ENCODE data around the gene IL18. TPM values are rescaled to one million over a fixed set of nuclear protein-coding genes. Genes with fewer than 3 reads are reported as not detected.
A peak's percentile ranks its signal among the peaks of the same experiment; 100 is the strongest.

The IL18 gene
- total RNA-seq, result 100 to 1,000 TPM in 1 of 3 donors, 10 to 100 TPM in 2; 69.4 to 114 (median 85.0) TPM
- long read RNA-seq, donor 1, transcript IL18-202 (5 exons, 1,090 nt), result major isoform, 5 of 19 reads
- long read RNA-seq, donor 1, partial matches to known transcripts, result 1 of 19 reads
- long read RNA-seq, donor 1, other reads (novel, unspliced or antisense), result 9 of 19 reads
- long read RNA-seq, donor 2, transcript IL18-206 (3 exons, 880 nt), result major isoform, 13 of 31 reads
- long read RNA-seq, donor 2, transcript IL18-202 (5 exons, 1,090 nt), result minor isoform, 11 of 31 reads
- long read RNA-seq, donor 2, partial matches to known transcripts, result 0 of 31 reads
- long read RNA-seq, donor 2, other reads (novel, unspliced or antisense), result 7 of 31 reads

DNA sequence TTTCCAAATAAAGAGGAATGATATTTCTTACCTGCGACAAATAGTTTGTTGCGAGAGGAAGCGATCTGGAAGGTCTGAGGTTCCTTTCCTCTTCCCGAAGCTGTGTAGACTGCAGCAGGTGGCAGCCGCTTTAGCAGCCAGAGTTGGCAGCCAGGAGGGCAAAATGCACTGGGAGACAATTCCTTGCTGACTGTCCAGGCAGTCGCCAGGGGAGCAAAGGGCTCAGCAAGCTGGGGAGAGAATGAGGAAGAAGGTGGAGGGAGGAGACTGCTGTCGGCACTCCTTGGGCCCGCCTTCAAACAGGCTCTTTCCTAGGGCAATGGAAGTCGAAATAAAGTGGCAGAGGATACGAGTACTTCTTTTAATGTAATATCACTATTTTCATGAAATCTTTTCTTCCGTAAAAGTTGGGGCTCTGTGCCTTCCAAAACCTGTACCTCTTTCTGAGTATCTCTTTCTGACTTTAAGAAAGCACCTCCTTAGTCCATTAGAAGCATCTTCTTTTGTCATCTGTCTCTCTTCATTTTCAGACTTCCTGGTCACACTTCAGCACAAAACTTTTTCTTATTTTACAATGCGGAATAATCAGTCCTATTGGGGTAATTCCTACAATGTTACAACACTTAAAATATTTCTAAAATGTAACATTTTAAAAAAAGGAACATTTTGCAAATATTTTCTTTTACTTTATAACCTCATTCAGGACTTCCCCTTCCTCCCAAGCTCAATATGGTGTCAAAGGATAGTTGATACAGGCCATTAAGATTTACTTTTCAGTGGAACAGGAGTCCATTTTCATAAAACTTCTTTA lies at the start of gene IL18:
TSS of gene IL18 (minus strand) at position 220 of the 811 bp plus-strand sequence. CDS start 9,041 bp downstream, outside the sequence.
- Histone ChIP-seq H3K9me3 (no peaks in the 10 kb centered on the region), H3K4me3 (no peak within 1 kb of the TSS), H3K4me1 (ENCODE audit: low read depth) (peaks cover 2% of the 10 kb centered on the region), H3K36me3 (ENCODE audit: low read depth) (no peaks in the 10 kb centered on the region)
- intact Hi-C loops (cut with DNase I, micrococcal nuclease), result no loop called here
- DNase-seq (peak; percentile 84 to 87 (median 87)), ATAC-seq (peak; percentile 96)
- TF ChIP-seq, protein P1, sequence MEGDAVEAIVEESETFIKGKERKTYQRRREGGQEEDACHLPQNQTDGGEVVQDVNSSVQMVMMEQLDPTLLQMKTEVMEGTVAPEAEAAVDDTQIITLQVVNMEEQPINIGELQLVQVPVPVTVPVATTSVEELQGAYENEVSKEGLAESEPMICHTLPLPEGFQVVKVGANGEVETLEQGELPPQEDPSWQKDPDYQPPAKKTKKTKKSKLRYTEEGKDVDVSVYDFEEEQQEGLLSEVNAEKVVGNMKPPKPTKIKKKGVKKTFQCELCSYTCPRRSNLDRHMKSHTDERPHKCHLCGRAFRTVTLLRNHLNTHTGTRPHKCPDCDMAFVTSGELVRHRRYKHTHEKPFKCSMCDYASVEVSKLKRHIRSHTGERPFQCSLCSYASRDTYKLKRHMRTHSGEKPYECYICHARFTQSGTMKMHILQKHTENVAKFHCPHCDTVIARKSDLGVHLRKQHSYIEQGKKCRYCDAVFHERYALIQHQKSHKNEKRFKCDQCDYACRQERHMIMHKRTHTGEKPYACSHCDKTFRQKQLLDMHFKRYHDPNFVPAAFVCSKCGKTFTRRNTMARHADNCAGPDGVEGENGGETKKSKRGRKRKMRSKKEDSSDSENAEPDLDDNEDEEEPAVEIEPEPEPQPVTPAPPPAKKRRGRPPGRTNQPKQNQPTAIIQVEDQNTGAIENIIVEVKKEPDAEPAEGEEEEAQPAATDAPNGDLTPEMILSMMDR (IDR thresholded peaks at IDR 0.05), result no peak

DNA sequence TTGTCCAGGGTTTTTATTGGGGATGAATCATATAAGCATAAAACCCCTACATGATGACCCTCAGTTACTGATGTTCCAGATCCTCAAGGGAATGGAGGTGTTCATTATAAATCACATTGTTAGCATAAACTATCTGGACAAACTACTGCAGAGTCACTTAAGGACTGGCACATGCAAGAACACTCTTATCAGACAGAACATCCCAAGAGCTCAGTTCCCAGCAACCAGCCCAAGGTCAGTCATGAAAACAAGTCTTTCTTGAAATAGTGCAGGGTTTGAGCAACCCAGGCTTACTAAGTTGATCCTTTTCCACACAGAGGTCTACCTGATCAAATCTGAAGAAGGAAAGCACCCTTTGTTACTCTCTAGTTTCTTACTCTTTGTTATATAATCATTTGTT lies 48.8 kb upstream of the IL18 start:
- no peaks in the 10 kb centered on the region for H3K9me3 ChIP-seq
- TF ChIP-seq, protein P1 (IDR thresholded peaks at IDR 0.05), result no peak
- ATAC-seq (no peak), DNase-seq (no peak)
- no peak overlapping the region for H3K4me3 ChIP-seq
- H3K4me1 ChIP-seq (ENCODE audit: low read depth), result no peaks in the 10 kb centered on the region
- intact Hi-C loops (cut with DNase I, micrococcal nuclease), result loop anchor here in 1 of 2 donors (10.0 kb wide), 1 partner anchor 1082 kb away; no protein-coding TSS in a partner anchor
- no peaks in the 10 kb centered on the region for H3K36me3 ChIP-seq (ENCODE audit: low read depth)

DNA sequence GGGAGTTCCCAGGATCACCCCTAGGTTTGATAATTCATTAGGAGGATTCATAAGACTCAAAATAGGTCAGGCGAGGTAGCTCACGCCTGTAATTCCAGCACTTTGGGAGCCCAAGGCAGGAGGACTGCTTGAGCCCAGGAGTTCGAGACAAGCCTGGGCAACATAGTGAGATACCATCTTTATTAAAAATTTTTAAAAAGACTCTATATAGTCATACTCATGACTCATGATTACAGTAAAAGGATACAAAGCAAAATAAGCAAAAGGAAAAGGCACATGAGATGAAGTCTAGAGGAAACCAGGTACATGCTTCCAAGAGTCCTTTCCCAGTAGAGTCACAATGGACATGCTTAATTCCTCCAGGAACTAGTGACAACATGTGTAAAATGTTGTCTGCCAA lies 48.4 kb upstream of the IL18 start:
- ATAC-seq (no peak), DNase-seq (no peak)
- Histone ChIP-seq H3K9me3 (no peaks in the 10 kb centered on the region), H3K4me1 (ENCODE audit: low read depth) (no peaks in the 10 kb centered on the region), H3K36me3 (ENCODE audit: low read depth) (no peaks in the 10 kb centered on the region), H3K4me3 (no peak overlapping the region)
- intact Hi-C loops (cut with DNase I, micrococcal nuclease), result loop anchor here in 1 of 2 donors (10.0 kb wide), 1 partner anchor 1083 kb away; no protein-coding TSS in a partner anchor
- TF ChIP-seq, protein P1 (IDR thresholded peaks at IDR 0.05), result no peak

DNA sequence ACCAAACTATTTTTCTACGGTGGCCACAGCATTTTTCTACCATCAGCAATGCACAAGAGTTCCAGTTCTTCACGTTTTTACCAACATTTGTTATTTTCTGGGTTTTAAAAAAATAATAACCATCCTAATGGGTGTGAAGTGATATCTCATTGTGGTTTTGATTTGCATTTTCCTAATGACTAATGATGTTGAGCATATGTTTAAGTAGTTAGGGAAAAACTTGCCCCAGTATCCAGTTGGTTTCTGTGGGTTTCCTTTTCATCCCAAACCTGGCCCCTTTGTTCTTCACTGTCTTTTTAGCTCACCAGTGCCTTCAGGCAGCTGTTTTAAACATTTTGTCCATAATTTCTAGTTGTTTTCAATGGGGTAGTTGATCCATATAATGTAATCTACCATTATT lies 47.6 kb upstream of the IL18 start:
- intact Hi-C loops (cut with DNase I, micrococcal nuclease), result loop anchor here in 1 of 2 donors (10.0 kb wide), 1 partner anchor 1083 kb away; no protein-coding TSS in a partner anchor
- Histone ChIP-seq H3K36me3 (ENCODE audit: low read depth) (no peaks in the 10 kb centered on the region), H3K9me3 (no peaks in the 10 kb centered on the region), H3K4me1 (ENCODE audit: low read depth) (no peaks in the 10 kb centered on the region), H3K4me3 (no peak overlapping the region)
- TF ChIP-seq, protein P1 (IDR thresholded peaks at IDR 0.05), result no peak
- DNase-seq (no peak), ATAC-seq (no peak)

DNA sequence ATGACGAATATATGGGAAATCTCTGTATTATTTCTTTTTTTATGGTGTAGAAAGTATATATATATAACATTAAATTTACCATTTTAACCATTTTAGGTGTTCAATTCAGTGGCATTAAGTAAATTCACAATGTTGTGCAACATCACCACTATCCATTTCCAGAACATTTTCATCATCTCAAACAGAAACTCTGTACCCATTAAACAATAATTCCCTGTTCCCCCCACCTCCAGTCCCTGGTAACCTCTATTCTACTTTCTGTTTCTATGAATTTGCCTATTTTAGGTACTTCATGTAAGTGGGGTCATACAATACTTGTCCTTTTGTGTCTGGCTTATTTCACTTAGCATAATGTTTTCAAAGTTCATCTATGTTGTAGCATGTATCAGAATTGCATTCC lies 47.0 kb upstream of the IL18 start:
- Histone ChIP-seq H3K36me3 (ENCODE audit: low read depth) (no peaks in the 10 kb centered on the region), H3K4me3 (no peak overlapping the region), H3K4me1 (ENCODE audit: low read depth) (no peaks in the 10 kb centered on the region), H3K9me3 (no peaks in the 10 kb centered on the region)
- ATAC-seq, result no peak
- no peak for DNase-seq
- TF ChIP-seq, protein P1 (IDR thresholded peaks at IDR 0.05), result no peak
- intact Hi-C loops (cut with DNase I, micrococcal nuclease), result loop anchor here in 1 of 2 donors (10.0 kb wide), 1 partner anchor 1084 kb away; no protein-coding TSS in a partner anchor

Data from mucosa of descending colon (tissue), 3 donors.